NCI-H748 treated with DMSO at 0.1 percent for 48 hours (cell line): ENCODE data around the gene NSUN4.
"Not testable (repeated sequence)": the region's sequence is repeated elsewhere in the genome, so short reads cannot be mapped to it uniquely, and the experiment has no call there.

Experiments used
- DNase-seq: peaks from one replicate; lab custom pipeline; 2025; lab: John Stamatoyannopoulos, UW

NSUN4 gene

DNA sequence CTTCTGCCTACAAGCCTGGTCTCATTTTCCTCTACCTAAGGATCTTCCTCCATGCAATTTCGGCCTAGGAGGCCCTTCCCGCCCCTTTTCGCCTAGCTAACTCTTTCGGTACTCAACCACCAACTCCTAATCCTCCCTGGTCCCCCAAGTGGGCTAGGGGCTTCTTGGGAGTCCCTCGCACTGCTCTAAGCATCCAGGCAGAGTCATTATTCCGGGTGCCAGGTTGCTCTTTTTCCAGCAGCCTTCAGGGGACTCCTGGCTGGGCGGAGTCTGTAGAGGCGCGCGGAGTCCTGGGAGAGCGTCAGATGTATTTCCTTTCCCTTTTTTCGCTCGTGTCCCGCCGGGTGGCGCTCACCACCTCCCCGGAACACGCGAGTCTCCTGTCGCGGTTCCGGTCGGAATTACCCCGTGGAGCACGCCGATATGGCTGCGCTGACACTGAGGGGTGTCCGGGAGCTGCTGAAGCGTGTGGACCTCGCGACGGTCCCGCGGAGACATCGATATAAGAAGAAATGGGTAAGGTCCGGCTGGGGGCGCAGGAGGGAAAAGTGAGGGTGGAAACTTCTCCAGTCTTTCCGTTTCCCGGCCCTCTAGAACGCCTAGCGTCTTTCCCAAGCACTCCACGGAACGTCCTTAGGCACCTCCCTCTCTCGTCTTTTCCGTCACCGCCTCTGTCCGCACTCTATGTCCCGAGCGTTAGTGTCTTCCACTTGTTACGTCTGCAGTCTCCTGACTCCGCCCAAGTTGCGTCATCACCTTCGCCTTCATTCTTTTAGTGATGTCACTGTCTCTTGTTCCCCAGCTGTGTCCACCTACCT lies at the start of gene NSUN4:
Gene NSUN4, plus strand, starts transcription at position 404 of the 818 bp plus-strand sequence. Its CDS starts 20 bp downstream, at position 424.
- DNase-seq: peak; percentile 85

GRCh38 chr1:46295306-46295705 lies 45.3 kb upstream of the NSUN4 start:
- no peak for DNase-seq

DNA sequence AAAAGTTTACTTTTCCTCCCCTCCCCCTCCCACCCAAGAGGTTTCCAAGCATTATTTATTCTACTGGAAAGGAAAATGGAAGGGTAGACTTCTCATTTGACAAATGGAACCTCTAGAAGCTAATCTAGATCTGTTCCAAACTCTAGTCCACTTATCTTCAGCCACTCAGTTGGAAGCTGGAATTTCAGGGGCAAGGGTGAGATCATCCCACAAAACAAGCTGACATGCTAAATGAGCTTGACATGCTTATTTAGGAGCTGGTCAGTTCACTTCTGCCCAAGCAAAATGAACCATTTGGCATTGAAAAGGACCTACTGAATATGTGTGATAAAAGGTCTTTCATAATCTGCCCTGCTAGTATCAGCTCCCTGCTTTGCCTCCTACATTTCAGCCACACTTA lies 42.2 kb upstream of the NSUN4 start:
- DNase-seq: no peak

GRCh38 chr1:46300673-46301405 lies 39.8 kb upstream of the NSUN4 start:
- no peak for DNase-seq

DNA sequence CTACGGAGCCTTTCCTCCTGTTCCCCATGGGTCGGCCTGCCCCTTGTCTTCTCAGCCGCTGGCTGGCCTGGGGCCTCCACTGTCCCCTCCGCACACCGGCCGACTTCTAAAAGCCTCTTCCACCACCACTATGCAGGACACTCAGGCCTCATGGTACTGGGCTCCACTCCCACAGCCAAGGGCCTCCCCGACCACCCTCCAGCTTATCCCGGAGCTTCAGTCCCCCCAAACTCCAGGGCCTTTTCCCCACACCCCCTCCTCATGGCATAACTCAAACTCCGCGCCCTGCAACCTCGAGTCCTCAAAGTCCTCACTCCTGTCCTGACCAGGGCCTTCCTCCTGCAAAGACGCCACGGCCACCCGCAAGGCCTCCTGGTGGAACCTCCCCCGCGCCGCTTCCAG lies 39.2 kb upstream of the NSUN4 start:
- DNase-seq: no peak

GRCh38 chr1:46301808-46302640 lies 38.6 kb upstream of the NSUN4 start:
- no peak for DNase-seq

- no peak for DNase-seq
Measured at GRCh38 chr1:46302641-46303037, 38.0 kb upstream of the NSUN4 start.

GRCh38 chr1:46303038-46303871 lies 37.4 kb upstream of the NSUN4 start, which contains the start of the genes LRRC41 and UQCRH:
TSS of gene LRRC41 (minus strand) at chr1:46303616. CDS start at chr1:46303322, 294 bp downstream.
TSS of gene UQCRH (plus strand) at chr1:46303698. CDS start at chr1:46303767, 69 bp downstream.
- DNase-seq: peak; percentile 93

DNA sequence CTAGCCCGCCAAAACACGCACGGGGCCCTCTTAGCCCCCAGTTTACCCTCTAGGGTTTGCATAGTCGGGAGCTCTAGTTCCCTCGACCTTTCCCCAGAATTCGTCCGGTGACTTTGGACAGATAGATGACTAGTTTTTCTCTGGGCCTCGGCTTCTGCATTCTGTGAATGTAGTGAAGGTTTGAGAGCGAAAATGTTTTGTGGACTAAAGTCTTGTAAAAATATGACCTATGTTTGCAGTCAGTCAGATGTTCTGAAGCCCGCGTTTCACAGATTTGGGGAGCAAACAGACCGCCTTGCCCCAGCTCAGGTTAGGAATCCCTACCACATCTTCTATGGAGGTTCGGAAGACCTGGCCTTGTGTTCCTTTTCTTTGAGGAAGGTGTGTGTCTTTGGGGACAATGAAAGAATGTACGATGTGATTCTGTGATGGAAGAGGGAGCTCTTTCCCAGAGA lies 36.7 kb upstream of the NSUN4 start:
- no peak for DNase-seq

- DNase-seq: no peak
Measured at GRCh38 chr1:46306159-46306530, 34.5 kb upstream of the NSUN4 start.

DNA sequence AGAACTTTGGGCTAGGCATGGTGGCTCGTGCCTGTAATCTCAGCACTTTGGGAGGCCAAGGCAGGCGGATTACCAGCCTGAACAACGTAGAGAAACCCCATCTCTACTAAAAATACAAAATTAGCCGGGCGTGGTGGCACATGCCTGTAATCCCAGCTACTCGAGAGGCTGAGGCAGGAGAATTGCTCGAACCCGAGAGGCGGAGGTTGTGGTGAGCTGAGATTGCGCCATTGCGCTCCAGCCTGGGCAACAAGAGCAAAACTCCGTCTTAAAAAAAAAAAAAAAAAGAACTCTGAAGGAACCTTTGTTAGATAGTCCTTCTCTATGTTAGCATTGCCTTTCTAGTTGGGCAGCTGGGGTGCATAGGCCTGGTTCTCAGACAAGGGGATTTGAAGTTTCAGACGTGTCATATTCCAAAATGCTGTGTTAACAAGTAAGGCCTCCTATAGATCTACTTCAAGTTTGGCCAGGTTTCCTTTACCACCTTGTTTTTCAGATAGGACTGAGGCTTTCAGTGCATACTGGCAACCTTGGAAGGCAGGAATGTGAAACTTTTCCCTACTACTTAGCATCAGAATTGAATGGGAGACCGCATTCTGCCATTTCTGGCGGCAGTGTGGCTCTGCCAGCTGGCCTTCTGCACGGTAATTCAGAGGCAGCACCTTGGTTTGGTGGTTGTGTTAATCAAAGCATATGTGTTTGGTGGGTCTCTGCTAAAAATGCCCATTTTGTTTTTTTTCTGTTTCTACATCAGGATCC lies 31.0 kb upstream of the NSUN4 start:
- no peak for DNase-seq

- DNase-seq: no peak
Measured at GRCh38 chr1:46310321-46310720, 30.3 kb upstream of the NSUN4 start.

DNA sequence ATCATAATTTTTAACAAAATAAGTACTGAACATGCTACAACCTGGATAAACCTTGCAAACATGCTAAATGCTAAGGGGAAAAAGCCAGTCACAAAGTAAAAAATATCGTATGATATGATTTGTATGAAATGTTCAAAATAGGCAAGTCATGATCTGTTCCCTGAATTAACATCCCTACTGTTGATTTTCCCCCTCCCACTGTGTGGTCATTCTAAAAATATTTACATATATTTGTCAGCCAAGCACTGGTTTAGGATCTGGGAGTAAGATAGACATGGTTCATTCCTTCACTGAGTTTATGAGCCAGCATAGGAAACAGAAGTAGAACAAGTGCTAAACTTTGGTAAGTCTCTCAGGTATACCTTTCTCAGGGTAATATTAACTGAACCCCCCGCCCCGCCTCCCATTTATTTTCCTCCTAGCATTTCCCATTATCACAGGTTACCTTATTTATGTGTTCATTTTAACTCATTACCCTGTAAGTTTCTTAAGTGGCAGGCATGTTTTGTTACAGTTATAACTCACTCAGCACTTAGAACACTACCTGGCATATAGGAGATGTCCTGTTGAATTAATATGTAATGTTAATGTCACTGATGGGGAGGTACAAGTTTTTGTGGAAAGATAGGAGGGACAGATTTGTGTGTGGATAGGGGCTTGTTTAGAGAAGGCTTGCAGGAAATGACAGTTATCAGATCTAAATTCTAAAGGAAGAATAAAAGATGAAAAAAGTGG lies 24.8 kb upstream of the NSUN4 start:
- no peak for DNase-seq

DNA sequence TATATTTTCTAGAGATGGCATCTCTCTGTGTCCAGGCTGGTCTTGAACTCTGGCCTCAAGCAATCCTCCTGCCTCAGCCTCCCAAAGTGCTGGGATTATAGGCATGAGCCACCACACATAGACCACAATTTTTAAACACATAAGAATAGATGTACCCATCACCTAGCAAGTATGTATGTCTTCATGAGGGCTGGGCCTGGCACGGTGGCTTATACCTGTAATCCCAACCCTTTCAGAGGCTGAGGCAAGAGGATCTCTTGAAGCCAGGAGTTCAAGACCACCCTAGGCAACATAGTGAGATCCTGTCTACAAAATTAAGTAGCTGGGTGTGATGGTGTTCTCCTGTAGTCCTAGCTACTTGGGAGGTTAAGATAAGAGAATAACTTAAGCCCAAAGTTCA lies 23.3 kb upstream of the NSUN4 start:
- no peak for DNase-seq

GRCh38 chr1:46319301-46319700 lies 21.3 kb upstream of the NSUN4 start:
- DNase-seq: not testable (repeated sequence)

DNA sequence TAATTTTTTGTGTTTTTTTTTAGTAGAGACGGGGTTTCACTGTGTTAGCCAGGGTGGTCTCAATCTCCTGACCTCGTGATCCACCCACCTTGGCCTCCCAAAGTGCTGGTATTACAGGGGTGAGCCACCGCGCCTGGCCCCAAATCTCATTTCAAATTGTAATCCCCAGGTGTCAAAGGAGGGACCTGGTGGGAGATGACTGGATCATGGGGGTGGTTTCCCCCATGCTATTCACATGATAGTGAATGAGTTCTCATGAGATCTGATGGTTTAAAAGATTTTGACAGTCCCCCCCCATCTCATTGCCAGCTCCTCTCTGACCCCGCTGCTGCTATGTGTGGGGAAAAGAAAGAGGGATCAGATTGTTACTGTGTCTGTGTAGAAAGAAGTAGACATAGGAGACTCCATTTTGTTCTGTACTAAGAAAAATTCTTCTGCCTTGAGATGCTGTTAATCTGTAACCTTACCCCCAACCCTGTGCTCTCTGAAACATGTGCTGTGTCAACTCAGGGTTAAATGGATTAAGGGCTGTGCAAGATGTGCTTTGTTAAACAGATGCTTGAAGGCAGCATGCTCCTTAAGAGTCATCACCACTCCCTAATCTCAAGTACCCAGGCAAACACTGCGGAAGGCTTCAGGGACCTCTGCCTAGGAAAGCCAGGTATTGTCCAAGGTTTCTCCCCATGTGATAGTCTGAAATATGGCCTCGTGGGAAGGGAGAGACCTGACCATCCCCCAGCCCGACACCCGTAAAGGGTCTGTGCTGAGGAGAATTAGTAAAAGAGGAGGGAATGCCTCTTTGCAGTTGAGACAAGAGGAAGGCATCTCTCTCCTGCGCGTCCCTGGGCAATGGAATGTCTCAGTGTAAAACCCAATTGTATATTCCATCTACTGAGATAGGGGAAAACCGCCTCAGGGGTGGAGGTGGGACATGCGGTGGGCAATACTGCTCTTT lies 20.4 kb upstream of the NSUN4 start:
- DNase-seq: not testable (repeated sequence)

GRCh38 chr1:46322191-46322590 lies 18.4 kb upstream of the NSUN4 start:
- not testable (repeated sequence) for DNase-seq

GRCh38 chr1:46325285-46326076 lies 15.1 kb upstream of the NSUN4 start:
- not testable (repeated sequence) for DNase-seq
